Endothelial cell (in vitro differentiated cells): ENCODE data around the gene LGR4. TPM values are rescaled to one million over a fixed set of nuclear protein-coding genes. Genes with fewer than 3 reads are reported as not detected.

Experiments
- DNase-seq: peaks from one replicate; pipeline ENCODE4 v3.0.0; 2021; ENCODE audit warnings: low spot score
- H3K27ac Mint-ChIP-seq: one replicate; pipeline ENCODE4 v1.8.0; 2021; ENCODE audit warnings: mixed read lengths, inconsistent platforms; ENCODE audit not compliant: unreplicated experiment
- H3K27me3 Mint-ChIP-seq: one replicate; pipeline ENCODE4 v1.8.0; 2021; ENCODE audit warnings: mild to moderate bottlenecking, moderate library complexity, mixed read lengths, inconsistent platforms; ENCODE audit not compliant: unreplicated experiment
- H3K36me3 Mint-ChIP-seq: one replicate; pipeline ENCODE4 v1.8.0; 2021; ENCODE audit warnings: mild to moderate bottlenecking, low read depth, mixed read lengths, inconsistent platforms; ENCODE audit not compliant: unreplicated experiment
- H3K4me1 Mint-ChIP-seq: one replicate; pipeline ENCODE4 v1.8.0; 2021; ENCODE audit warnings: mild to moderate bottlenecking, mixed read lengths, inconsistent platforms; ENCODE audit not compliant: unreplicated experiment
- H3K4me3 Mint-ChIP-seq: one replicate; pipeline ENCODE4 v1.8.0; 2021; ENCODE audit warnings: mild to moderate bottlenecking, mixed read lengths, inconsistent platforms; ENCODE audit not compliant: unreplicated experiment
- H3K9me3 Mint-ChIP-seq: one replicate; pipeline ENCODE4 v1.8.0; 2021; ENCODE audit warnings: mixed read lengths, inconsistent platforms; ENCODE audit not compliant: unreplicated experiment
- total RNA-seq: library from RNA; stranded (reverse); fragmentation: NEBNext Ultra II Directional; extraction: Animal tissue kit (Norgen Biotek cat#: 25700); gene quantifications from one replicate; pipeline ENCODE4 v1.2.1, GENCODE V29; 2021; ENCODE audit not compliant: unreplicated experiment
- TF ChIP-seq, protein P1 (sequence below): fragments of 200-600 bp; sonication (generic); IDR thresholded peaks from one replicate; pipeline ENCODE4 v1.5.0; 2021; ENCODE audit warnings: antibody characterized with exemption; ENCODE audit not compliant: unreplicated experiment

Gene LGR4
- total RNA-seq, 1 donor from 2014 or later: 10.8 TPM

DNA sequence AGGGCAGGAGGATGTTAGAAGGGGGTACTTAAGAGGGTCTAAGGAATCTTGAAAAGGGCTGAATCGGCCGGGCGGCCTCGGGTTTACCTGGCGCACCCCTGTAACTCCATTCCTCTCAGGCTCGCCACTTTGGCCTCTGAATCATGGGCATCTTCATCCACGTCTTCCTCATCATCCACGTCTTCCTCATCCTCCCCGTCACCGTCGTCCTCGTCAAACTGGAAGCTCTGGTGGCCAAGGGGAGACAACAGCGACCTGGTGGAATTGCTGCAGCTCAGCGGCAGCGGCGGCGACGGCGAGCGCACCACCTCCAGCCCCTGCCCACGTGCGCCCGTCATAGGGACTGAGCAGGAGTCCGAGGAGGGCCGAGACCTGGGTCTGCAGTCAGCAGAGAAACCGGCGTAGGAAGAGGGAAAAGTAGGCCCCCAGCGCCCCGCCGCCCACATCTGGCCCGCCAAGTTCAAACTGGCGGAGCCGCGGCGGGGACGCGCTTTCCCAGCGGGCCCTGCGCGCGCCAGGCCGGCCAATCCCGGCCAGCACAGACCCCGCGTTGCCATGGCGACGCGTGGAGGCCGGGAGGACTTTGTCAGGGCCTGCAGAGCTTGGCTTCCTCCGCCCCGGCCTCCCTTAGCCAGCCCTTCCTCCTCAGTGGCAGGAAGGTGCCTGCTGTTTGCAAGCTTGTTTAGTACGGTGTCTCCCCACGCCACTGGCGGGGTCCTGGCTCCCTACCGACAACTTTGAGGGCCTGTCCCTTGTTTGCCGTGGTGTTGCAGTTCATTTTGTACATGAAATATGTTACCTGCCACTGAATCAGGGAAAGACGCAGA is 109.6 kb downstream of the LGR4 start, which contains the start of gene CCDC34:
CCDC34 (minus strand) TSS at position 467 of the 827 bp plus-strand sequence; CDS start at position 446, 21 bp downstream.
- H3K27me3 Mint-ChIP-seq: peaks cover 3% of the 10 kb centered on the region
- peak within 1 kb of the TSS; percentile 95 for H3K4me3 Mint-ChIP-seq
- TF ChIP-seq, protein P1, sequence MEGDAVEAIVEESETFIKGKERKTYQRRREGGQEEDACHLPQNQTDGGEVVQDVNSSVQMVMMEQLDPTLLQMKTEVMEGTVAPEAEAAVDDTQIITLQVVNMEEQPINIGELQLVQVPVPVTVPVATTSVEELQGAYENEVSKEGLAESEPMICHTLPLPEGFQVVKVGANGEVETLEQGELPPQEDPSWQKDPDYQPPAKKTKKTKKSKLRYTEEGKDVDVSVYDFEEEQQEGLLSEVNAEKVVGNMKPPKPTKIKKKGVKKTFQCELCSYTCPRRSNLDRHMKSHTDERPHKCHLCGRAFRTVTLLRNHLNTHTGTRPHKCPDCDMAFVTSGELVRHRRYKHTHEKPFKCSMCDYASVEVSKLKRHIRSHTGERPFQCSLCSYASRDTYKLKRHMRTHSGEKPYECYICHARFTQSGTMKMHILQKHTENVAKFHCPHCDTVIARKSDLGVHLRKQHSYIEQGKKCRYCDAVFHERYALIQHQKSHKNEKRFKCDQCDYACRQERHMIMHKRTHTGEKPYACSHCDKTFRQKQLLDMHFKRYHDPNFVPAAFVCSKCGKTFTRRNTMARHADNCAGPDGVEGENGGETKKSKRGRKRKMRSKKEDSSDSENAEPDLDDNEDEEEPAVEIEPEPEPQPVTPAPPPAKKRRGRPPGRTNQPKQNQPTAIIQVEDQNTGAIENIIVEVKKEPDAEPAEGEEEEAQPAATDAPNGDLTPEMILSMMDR: no peak
- H3K9me3 Mint-ChIP-seq: no peaks in the 10 kb centered on the region
- DNase-seq: peak; percentile 92
- H3K27ac Mint-ChIP-seq: peak within 1 kb of the TSS; percentile 98
- H3K36me3 Mint-ChIP-seq: no peaks in the 10 kb centered on the region
- H3K4me1 Mint-ChIP-seq: peaks cover 6% of the 10 kb centered on the region

DNA sequence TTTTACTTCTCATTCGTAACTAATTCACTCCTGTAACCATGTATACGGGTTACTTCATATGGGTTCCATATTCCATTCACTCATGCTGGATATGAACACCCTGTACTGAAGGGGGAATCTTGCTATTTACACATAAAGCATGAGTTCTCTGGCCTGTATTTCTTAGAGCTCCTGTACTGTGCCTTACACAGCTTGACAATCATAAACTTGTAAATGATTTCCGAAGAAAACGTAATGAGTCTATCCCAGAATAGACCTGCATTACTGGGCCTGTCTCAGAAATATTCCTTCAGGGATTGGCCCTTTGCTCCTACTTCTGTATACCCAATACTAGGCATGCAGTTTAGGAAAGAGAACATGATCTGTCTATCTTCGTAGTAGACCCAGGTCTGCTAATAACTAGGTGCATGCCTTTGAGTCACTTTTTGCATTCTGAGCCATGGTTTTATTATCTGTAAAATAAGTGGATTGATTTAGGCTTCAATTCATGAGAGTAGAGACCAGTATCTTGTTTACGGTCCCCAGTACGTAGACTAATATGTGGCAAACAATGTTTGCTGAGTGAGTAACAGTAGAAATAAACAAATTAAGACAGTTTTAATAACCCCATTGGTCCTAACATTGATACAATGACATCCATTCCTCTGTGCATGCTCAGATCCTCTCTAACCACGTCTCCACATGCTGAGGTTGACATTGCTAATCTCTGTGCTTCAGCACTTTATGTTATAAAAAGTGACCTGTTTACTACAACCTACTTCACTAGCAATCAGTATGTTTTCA is 110.8 kb downstream of the LGR4 start:
- H3K4me3 Mint-ChIP-seq: peak overlapping the region; percentile 95
- H3K27me3 Mint-ChIP-seq: peaks cover 3% of the 10 kb centered on the region
- no peak overlapping the region for H3K27ac Mint-ChIP-seq
- H3K9me3 Mint-ChIP-seq: no peaks in the 10 kb centered on the region
- no peaks in the 10 kb centered on the region for H3K36me3 Mint-ChIP-seq
- TF ChIP-seq, protein P1: no peak
- DNase-seq: no peak
- H3K4me1 Mint-ChIP-seq: peaks cover 6% of the 10 kb centered on the region

DNA sequence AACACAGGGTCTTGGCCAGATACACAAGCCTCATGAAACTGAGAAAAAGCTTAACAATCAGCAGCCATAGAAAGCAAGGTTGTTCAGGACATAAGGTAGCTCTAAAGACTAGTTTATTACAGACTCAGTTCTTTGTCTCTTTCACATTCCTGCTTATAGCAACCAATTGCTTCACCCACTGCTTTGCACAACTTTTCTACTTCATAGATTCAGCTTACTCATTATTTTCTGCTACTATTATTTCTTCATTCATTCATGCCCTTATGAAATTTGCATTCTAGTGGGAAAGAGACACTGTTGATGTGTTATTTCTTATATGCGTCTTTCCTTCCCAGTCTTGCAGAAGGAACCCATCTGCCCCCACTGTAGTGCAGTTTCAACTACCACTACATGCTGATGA is 114.3 kb downstream of the LGR4 start:
- Mint-ChIP-seq H3K4me3 (no peak overlapping the region), H3K36me3 (no peaks in the 10 kb centered on the region), H3K27ac (no peak overlapping the region), H3K27me3 (peaks cover 3% of the 10 kb centered on the region), H3K9me3 (no peaks in the 10 kb centered on the region), H3K4me1 (peaks cover under 1% of the 10 kb centered on the region)
- DNase-seq: no peak
- TF ChIP-seq, protein P1: no peak

DNA sequence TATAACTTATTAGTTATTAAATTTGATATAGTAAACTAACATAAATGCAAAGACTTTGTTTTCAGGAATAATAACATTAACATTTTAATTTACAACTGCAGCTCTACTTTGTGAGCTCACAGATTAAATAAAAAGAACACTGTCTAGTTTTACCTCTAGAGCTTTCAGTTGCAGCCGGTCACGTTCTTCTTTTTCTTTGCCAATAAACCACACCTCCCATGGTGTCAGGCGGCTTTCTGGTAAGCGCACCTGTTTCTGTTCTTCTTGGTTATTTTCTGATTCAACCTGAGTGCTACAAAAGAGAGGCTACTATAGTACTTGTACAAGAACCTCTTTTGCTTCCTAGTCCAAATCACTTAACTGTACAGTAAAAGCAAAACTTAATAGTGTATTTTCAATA is 115.3 kb downstream of the LGR4 start:
- H3K4me1 Mint-ChIP-seq: no peaks in the 10 kb centered on the region
- no peak overlapping the region for H3K4me3 Mint-ChIP-seq
- H3K36me3 Mint-ChIP-seq: no peaks in the 10 kb centered on the region
- peaks cover 2% of the 10 kb centered on the region for H3K27me3 Mint-ChIP-seq
- no peak for DNase-seq
- H3K27ac Mint-ChIP-seq: no peak overlapping the region
- H3K9me3 Mint-ChIP-seq: no peaks in the 10 kb centered on the region
- TF ChIP-seq, protein P1: no peak
